ENCODE results near the gene HSF4. TPM values are rescaled to one million over a fixed set of nuclear protein-coding genes. Genes with fewer than 3 reads are reported as not detected.

Gene HSF4
- total RNA-seq, 1 experiment from 2014 or later = 1.6 TPM

DNA sequence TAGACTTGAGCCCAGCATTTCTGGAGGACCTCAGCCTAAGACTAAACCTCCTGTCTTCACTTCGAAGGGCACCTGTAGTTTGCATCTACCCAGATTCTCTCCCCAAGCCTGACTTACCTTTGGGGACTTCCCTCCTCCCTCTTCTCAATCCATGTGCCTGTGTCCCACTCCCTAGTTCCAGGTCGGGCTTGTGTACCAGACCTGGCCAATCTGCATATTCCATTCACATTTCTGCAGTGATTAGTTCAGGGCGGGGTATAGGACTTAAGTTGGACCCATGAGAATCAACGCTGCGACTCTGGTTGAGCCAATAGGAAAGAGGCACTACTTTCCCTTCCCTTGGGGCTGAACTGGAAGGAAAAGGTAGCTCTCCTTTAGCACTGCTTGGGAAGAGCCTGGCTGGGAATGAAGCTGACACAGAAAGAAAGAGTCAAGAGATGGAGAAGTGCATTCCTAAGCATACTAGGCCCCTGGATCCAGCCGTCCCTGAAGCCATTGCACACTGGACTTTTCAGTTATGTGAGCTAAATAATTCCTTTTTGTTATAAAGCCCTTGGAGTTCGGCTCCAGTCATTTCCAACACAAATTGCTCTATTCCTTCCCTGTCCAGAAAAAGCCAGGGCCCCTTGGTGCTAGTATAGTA, 7.3 kb upstream of the HSF4 start:
- Histone ChIP-seq H3K36me3 (replicated peaks; ENCODE audit: control insufficient read depth, insufficient read depth, low read length) (no peaks in the 10 kb centered on the region), H3K4me3 (ENCODE audit: insufficient read depth, low read depth, low read length) (no peak overlapping the region), H3K27me3 (ENCODE audit: control insufficient read depth, insufficient read depth, low read length) (peaks cover 99% of the 10 kb centered on the region)
- no peak for DNase-seq

DNA sequence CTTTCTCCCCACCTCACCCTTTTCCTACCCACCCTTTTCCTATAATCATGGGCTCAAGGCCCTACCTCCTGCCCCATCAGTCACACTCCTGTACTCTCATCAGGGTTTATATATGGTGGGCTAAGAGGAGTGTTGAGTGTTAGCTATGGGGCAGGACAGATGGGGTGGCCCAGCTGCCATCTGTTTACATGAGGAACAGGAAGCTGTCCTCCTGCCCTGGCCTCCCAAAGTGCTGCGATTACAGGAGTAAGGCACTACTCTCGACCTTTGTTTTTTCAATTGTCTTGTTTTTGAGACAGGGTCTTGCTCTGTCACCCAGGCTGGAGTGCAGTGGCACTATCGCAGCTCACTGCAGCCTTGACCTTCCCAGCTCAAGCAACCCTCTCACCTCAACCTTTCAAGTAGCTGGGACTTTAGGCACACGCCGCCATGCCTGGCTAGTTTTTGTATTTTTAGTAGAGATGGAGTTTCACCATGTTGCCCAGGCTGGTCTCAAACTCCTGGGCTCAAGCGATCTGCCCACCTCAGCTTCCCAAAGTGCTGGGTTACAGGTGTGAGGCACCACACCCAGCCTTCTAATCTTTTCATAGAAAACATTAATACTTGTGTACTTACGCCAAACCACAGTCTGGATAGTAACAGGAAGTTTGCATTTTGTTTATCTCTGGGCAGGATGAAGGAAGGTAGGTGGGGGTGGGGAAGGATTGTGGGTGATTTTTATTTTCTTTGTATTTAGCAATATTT, 6.5 kb upstream of the HSF4 start:
- H3K4me3 ChIP-seq (ENCODE audit: insufficient read depth, low read depth, low read length) = no peak overlapping the region
- no peaks in the 10 kb centered on the region for H3K36me3 ChIP-seq (replicated peaks; ENCODE audit: control insufficient read depth, insufficient read depth, low read length)
- peaks cover 99% of the 10 kb centered on the region for H3K27me3 ChIP-seq (ENCODE audit: control insufficient read depth, insufficient read depth, low read length)
- DNase-seq = no peak

DNA sequence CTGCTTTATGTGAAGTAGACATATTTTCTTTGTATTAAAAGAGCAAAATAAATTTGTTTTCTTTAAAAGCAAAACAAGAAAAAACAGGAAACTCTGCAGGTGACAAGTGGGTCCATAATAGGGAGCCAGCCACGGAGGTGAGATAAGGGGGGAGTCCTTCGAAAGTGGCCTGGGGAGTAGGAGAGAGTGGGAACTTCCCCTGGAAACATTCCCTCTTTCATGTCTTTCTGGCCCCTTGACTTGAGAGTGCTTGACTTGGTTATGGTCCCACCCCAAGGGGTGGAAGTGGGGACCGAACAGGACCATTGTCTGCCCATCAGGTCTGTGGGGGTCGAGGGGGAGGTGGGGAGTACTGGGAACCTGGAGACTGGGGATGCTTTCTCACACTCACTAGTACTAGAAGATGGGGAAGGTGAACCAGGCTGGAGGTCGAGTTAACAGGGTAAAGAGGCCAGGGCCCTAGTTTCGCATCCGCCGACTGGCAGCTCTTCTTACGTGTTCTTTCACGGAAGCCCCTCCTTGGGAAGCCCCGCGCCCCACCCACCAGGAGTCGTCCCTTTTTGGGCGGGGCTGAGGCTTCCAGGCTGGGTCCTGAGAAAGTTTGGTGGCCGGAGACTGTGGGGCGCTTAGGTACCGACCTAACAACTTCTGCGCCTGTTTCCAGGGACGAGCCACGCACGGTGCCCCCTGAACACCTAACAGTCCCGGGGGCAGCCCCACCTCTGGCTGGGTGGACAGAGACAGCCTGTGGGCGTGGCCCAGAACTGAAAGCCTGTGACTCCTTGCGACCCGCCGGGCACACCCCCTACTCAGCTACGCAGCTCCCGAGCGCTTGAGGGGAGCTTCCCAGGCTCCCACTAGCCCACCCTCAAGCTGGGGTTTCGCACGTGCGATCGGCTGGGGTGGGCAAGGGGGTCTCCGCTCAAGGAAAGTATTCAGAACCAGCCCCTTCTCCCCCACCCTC, 5.6 kb upstream of the HSF4 start:
- Histone ChIP-seq H3K4me3 (ENCODE audit: insufficient read depth, low read depth, low read length) (peak overlapping the region; percentile 58), H3K27me3 (ENCODE audit: control insufficient read depth, insufficient read depth, low read length) (peaks cover 99% of the 10 kb centered on the region), H3K36me3 (replicated peaks; ENCODE audit: control insufficient read depth, insufficient read depth, low read length) (no peaks in the 10 kb centered on the region)
- DNase-seq = peak; percentile 78

DNA sequence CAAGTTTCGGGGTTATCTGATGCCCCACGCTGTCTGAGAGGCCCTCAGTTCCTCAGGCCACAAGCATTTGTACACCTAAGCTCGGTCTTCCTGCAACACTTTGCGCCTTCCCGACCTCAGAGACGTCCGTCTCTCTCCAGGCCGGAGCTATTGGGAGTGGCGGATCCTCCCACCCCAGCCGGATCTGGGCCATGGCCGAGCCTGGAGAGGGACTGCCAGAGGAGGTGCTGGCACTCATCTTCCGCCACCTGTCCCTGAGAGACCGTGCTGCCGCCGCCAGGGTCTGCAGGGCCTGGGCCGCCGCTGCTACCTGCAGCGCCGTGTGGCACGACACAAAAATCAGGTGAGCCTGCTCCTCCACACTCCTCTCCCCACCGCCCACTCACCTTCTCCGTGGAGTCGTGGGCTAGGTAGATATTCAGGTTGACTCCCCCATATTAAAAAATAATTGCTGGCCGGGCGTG, 2.9 kb upstream of the HSF4 start:
- H3K4me3 ChIP-seq (ENCODE audit: insufficient read depth, low read depth, low read length) = no peak overlapping the region

DNA sequence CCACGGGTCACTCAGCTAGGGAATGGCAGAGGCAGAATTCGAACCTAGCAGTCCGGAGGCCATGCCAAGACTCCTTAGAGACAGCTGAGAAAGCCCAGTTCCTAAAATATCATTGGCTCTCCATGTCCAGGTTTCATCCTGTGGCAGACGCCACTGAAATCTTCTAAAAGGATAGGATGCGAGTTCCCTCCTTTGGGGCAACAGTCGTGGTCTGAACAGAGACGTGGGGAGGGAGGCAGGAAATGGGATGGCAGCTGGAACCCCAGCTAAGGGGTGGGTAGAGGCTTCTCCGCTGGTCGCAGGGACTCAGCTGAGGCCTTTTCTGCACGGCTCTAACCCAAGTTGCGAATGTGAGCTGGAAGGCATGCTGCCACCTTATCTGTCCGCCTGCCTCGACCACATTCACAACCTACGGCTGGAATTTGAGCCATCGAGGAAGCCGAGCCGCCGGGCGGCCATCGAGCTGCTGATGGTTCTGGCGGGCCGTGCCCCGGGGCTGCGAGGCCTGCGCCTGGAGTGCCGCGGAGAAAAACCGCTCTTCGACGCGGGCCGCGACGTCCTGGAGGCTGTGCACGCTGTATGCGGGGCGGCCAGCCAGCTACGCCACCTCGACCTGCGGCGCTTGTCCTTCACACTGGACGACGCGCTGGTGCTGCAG, 1.9 kb upstream of the HSF4 start:
- Histone ChIP-seq H3K4me3 (ENCODE audit: insufficient read depth, low read depth, low read length) (peak overlapping the region; percentile 43; the same call in 1 of the 2 replicates), H3K36me3 (replicated peaks; ENCODE audit: control insufficient read depth, insufficient read depth, low read length) (no peaks in the 10 kb centered on the region), H3K27me3 (ENCODE audit: control insufficient read depth, insufficient read depth, low read length) (peaks cover 99% of the 10 kb centered on the region)
- DNase-seq = peak; percentile 77

More for the DNA sequence above, 2.9 kb upstream of the HSF4 start:
- DNase-seq = peak; percentile 75
- Histone ChIP-seq H3K36me3 (replicated peaks; ENCODE audit: control insufficient read depth, insufficient read depth, low read length) (no peaks in the 10 kb centered on the region), H3K27me3 (ENCODE audit: control insufficient read depth, insufficient read depth, low read length) (peaks cover 99% of the 10 kb centered on the region)

DNA sequence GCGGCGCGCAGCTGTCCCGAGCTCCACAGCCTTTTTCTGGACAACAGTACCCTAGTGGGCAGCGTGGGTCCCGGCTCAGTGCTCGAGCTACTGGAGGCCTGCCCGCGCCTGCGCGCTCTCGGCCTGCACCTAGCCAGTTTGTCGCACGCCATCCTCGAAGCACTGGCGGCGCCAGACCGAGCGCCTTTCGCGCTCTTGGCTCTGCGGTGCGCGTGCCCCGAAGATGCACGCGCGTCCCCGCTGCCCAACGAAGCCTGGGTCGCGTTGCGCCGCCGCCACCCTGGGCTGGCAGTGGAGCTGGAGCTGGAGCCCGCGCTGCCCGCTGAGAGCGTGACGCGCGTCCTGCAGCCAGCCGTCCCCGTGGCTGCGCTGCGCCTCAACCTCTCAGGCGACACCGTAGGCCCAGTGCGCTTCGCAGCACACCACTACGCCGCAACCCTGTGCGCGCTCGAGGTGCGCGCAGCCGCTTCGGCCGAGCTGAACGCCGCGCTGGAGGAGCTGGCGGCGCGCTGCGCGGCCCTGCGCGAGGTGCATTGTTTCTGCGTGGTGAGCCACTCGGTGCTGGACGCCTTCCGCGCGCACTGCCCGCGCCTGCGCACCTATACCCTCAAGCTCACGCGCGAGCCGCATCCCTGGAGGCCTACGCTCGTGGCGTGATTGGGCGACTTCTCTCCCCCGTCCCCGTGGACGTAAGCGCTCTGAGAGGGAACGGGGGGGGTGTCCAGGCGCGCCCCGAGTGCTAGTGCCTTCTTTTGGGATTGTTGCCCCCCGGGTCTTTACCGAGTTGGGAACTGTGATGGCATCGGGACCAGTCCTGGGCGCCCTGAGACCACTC, 1.2 kb upstream of the HSF4 start:
- H3K27me3 ChIP-seq (ENCODE audit: control insufficient read depth, insufficient read depth, low read length) = peaks cover 99% of the 10 kb centered on the region
- peak; percentile 84 for DNase-seq
- no peaks in the 10 kb centered on the region for H3K36me3 ChIP-seq (replicated peaks; ENCODE audit: control insufficient read depth, insufficient read depth, low read length)
- H3K4me3 ChIP-seq (ENCODE audit: insufficient read depth, low read depth, low read length) = peak overlapping the region; percentile 43

DNA sequence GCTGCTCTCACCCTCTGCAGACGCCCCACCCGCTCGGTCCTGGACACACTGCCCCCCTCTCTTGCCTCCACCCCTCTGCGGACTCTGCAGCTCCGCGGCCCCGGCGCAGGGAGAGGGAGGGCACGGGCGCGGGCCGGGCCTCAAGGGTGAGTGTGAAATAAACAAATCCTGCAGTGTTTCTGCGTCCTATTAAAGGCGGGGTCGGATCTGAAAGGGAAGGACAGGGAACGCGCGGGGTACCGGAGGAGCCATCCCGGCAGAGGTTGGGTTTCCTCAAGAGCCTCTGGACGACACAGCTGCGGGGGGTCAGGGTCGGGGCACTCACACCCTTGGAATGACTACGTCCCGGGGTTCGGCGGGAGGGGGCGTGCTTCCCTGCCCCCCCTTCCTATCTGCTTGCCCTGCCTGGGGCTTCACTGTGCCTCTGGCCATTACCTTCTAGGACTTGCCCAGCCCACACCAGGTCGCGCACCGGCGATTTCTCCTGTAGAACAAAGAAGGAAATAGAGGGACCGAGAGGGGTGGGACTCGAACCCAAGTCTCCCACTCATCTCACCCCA, 466 bp upstream of the HSF4 start:
- peak overlapping the region; percentile 43 for H3K4me3 ChIP-seq (ENCODE audit: insufficient read depth, low read depth, low read length)
- DNase-seq = peak; percentile 76
- peaks cover 99% of the 10 kb centered on the region for H3K27me3 ChIP-seq (ENCODE audit: control insufficient read depth, insufficient read depth, low read length)
- no peaks in the 10 kb centered on the region for H3K36me3 ChIP-seq (replicated peaks; ENCODE audit: control insufficient read depth, insufficient read depth, low read length)

DNA sequence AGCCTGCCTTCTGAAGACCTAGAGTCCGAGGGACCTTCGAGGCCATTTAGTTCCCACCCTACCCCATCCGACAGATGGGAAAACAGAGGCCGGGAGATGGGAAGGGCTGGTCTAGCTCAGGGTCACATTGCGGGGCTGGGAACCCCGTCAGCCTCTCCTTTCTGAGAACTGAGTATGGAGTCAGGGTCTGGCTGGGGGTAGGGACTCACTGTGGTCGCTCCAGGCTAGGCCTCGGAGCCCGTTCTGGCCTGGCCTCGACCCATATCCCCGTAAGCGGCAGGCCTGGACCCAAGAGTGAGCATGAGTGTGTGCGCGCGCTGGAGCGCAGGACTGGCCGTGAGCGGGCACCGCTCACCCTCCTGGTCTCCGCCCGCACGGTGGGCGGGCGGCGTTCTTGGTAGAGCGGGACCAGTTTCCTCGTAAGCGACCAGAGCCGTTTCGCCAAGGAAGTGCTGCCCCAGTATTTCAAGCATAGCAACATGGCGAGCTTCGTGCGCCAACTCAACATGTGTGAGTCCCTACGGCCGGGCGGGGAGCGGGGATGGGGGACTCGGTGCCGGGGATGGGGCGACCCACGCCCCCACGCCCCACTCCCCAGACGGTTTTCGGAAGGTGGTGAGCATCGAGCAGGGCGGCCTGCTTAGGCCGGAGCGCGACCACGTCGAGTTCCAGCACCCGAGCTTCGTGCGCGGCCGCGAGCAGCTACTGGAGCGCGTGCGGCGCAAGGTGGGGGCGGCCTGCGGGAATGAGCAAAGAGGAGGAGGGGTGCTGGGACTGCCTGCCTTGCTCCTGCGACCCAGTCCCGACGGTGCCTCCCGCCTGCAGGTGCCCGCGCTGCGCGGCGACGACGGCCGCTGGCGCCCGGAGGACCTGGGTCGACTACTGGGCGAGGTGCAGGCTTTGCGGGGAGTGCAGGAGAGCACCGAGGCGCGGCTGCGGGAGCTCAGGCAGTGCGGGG, 855 bp downstream of the HSF4 start:
- DNase-seq = peak; percentile 81
- H3K4me3 ChIP-seq (ENCODE audit: insufficient read depth, low read depth, low read length) = peak overlapping the region; percentile 33
- no peaks in the 10 kb centered on the region for H3K36me3 ChIP-seq (replicated peaks; ENCODE audit: control insufficient read depth, insufficient read depth, low read length)
- peaks cover 93% of the 10 kb centered on the region for H3K27me3 ChIP-seq (ENCODE audit: control insufficient read depth, insufficient read depth, low read length)

DNA sequence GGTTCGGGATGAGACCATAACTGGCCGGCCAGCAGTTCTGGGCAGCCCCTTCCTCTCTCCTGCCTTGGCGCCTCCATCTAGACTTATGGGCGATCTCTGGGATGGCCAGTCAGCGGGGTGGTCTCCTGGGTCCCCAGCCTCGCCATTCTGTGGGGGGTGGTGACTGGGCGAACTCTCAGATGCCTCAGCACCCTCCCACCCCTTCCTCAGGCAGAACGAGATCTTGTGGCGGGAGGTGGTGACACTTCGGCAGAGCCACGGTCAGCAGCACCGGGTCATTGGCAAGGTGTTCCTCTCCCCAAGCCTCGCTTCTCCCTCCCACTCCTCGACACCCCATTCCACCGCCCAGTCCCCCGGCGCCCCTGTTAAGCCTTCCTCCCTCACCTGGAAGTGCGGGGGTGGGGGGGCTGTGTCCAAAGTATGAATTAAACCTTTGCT, 1.6 kb downstream of the HSF4 start:
- DNase-seq = peak; percentile 63
- Histone ChIP-seq H3K36me3 (replicated peaks; ENCODE audit: control insufficient read depth, insufficient read depth, low read length) (no peaks in the 10 kb centered on the region), H3K4me3 (ENCODE audit: insufficient read depth, low read depth, low read length) (no peak overlapping the region), H3K27me3 (ENCODE audit: control insufficient read depth, insufficient read depth, low read length) (peaks cover 91% of the 10 kb centered on the region)

DNA sequence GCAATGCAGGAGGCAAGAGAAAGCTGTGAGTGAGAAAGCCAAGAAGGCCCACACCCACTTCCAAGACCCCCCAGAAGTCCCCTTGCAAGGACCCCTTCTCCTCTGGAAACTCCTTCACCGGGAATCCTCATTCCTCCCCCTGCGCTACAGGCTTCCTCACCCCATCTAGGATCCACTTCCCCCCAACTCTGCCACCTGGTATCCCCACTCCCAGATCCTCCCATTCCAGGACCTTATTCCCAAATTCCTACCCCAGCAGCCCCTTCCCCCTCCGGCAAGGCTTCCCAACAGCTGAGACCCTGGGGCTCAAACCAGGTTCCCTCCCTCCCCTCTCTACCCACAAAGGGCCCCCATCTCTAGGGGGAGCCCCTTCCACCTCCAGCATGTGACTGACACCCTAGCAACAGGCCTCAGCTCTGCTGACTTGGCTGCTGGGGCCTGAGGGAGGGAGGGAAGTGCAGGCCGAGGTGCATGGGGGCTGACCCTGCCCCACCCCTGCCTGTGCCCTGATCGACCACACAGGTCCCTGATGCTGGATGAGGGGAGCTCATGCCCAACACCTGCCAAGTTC, 2.1 kb downstream of the HSF4 start:
- H3K27me3 ChIP-seq (ENCODE audit: control insufficient read depth, insufficient read depth, low read length) = peaks cover 91% of the 10 kb centered on the region
- no peak overlapping the region for H3K4me3 ChIP-seq (ENCODE audit: insufficient read depth, low read depth, low read length)
- H3K36me3 ChIP-seq (replicated peaks; ENCODE audit: control insufficient read depth, insufficient read depth, low read length) = no peaks in the 10 kb centered on the region
- no peak for DNase-seq

DNA sequence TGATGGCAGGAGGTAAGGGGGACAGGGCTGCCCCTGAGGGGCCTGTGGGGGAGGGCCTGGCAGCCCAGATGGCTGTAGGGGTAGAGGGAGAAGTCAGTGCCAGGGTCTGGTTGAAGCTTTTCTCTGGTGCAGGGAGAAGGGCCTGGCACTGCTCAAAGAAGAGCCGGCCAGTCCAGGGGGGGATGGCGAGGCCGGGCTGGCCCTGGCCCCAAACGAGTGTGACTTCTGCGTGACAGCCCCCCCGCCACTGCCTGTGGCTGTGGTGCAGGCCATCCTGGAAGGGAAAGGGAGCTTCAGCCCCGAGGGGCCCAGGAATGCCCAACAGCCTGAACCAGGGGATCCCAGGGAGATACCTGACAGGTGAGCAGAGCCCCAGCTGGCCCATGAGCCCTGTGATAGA, 3.0 kb downstream of the HSF4 start:
- Histone ChIP-seq H3K27me3 (ENCODE audit: control insufficient read depth, insufficient read depth, low read length) (peaks cover 90% of the 10 kb centered on the region), H3K36me3 (replicated peaks; ENCODE audit: control insufficient read depth, insufficient read depth, low read length) (no peaks in the 10 kb centered on the region), H3K4me3 (ENCODE audit: insufficient read depth, low read depth, low read length) (no peak overlapping the region)
- DNase-seq = no peak

DNA sequence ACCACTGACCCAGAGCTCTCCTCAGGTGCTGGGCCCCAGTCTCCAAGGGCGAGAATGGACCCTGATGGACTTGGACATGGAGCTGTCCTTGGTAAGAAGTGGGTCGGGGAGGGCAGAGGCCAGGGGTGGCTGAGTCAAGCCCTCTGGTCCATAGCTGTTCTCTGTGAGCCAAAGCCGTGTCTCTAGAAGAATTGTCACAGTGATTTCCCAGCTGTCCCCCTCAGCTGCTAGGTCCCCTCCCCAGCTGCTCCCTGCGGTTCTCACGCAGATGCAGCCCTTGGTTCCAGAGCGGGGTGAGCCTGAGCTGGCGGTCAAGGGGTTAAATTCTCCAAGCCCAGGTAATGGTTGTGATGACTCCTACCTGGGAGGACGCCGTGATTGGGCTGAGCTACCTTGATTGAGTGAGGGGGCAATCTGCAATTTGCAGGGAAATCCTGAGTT, 4.5 kb downstream of the HSF4 start:
- Histone ChIP-seq H3K4me3 (ENCODE audit: insufficient read depth, low read depth, low read length) (peak overlapping the region; percentile 44; the same call in 1 of the 2 replicates), H3K27me3 (ENCODE audit: control insufficient read depth, insufficient read depth, low read length) (peaks cover 89% of the 10 kb centered on the region)
- no peak for DNase-seq

More for the DNA sequence above, 4.5 kb downstream of the HSF4 start:
- H3K36me3 ChIP-seq (replicated peaks; ENCODE audit: control insufficient read depth, insufficient read depth, low read length) = no peaks in the 10 kb centered on the region
